SK-N-SH (cell line): Measurements from ENCODE around the gene DBH.

Experiments
- CHD2 ChIP-seq: fragments of 150-350 bp; IDR thresholded peaks from 2 replicates; pipeline ENCODE4 v1.6.1; 2018; ENCODE audit warnings: low read length; ENCODE audit not compliant: partially characterized antibody
- EP300 ChIP-seq, 2 experiments: IDR thresholded peaks; 2 replicates each; pipeline versions ENCODE4 v1.4.0 to v1.6.1; 2012; ENCODE audit warnings: borderline replicate concordance in 1 of 2, low read depth in 1 of 2, low read length in 1 of 2
- EZH2phosphoT487 ChIP-seq: fragments of 200-600 bp; sonication (generic); IDR thresholded peaks from 2 replicates; pipeline ENCODE4 v1.6.1; 2017; ENCODE audit warnings: low read depth, mixed run types, mild to moderate bottlenecking, antibody characterized with exemption, moderate library complexity, borderline replicate concordance
- FOXJ3 ChIP-seq: sonication (generic); formaldehyde crosslinking; IDR thresholded peaks from 2 replicates; pipeline ENCODE4 v1.5.1; 2020; ENCODE audit warnings: mild to moderate bottlenecking, missing genetic modification reagents
- FOXM1 ChIP-seq: IDR thresholded peaks from 2 replicates; pipeline ENCODE4 v1.4.0; 2012; ENCODE audit warnings: low read depth, mild to moderate bottlenecking
- JUND ChIP-seq: IDR thresholded peaks from 2 replicates; pipeline ENCODE4 v1.4.0; 2012
- POLR2AphosphoS5 ChIP-seq: IDR thresholded peaks from 2 replicates; pipeline ENCODE4 v1.6.1; 2012; ENCODE audit warnings: low read depth, low read length
- RAD21 ChIP-seq: IDR thresholded peaks from 2 replicates; pipeline ENCODE4 v1.6.1; 2012; ENCODE audit warnings: mild to moderate bottlenecking, low read length
- SIN3A ChIP-seq: IDR thresholded peaks from 2 replicates; pipeline ENCODE4 v1.6.1; 2012; ENCODE audit warnings: low read depth, mild to moderate bottlenecking, low read length, moderate library complexity, borderline replicate concordance
- YY1 ChIP-seq: IDR thresholded peaks from 2 replicates; pipeline ENCODE4 v1.4.0; 2012; ENCODE audit warnings: low read depth, mild to moderate bottlenecking
- TF ChIP-seq, protein P1 (sequence below): fragments of 200-600 bp; sonication (generic); IDR thresholded peaks from 2 replicates; pipeline ENCODE4 v1.6.1; 2017; ENCODE audit warnings: antibody characterized with exemption, mild to moderate bottlenecking, moderate library complexity
- TF ChIP-seq, protein P2 (sequence below): IDR thresholded peaks from 2 replicates; pipeline ENCODE4 v1.4.0; 2012; ENCODE audit warnings: low read depth
- TF ChIP-seq, protein P3 (sequence below): IDR thresholded peaks from 2 replicates; pipeline ENCODE4 v1.4.0; 2012; ENCODE audit warnings: low read depth, borderline replicate concordance

DNA sequence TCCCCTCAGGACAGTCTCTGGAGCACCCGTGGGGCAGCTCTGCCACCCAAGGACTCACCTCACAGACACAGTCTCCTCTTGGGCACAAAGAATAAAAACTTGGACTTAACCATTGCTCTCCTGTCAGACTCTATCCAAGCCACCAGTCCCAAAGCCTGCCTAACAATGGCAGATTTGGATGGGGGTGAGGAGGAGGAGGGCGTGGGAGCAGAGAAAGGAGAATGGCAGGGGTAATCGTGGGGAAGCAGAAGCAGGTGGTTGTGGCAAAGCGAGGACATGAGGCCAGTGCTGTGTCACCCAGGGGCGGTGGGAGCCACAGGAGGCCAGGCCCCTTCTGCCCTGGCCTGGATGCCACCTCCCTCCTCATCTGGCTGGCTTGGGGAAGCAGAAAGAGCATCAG lies 21.5 kb upstream of the DBH start:
- no peak for TF ChIP-seq EP300 (IDR thresholded peaks at IDR 0.05; ENCODE audit: borderline replicate concordance in 1 of 2, low read depth in 1 of 2, low read length in 1 of 2)
- TF ChIP-seq, protein P1, sequence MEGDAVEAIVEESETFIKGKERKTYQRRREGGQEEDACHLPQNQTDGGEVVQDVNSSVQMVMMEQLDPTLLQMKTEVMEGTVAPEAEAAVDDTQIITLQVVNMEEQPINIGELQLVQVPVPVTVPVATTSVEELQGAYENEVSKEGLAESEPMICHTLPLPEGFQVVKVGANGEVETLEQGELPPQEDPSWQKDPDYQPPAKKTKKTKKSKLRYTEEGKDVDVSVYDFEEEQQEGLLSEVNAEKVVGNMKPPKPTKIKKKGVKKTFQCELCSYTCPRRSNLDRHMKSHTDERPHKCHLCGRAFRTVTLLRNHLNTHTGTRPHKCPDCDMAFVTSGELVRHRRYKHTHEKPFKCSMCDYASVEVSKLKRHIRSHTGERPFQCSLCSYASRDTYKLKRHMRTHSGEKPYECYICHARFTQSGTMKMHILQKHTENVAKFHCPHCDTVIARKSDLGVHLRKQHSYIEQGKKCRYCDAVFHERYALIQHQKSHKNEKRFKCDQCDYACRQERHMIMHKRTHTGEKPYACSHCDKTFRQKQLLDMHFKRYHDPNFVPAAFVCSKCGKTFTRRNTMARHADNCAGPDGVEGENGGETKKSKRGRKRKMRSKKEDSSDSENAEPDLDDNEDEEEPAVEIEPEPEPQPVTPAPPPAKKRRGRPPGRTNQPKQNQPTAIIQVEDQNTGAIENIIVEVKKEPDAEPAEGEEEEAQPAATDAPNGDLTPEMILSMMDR: no peak
- TF ChIP-seq, protein P2, sequence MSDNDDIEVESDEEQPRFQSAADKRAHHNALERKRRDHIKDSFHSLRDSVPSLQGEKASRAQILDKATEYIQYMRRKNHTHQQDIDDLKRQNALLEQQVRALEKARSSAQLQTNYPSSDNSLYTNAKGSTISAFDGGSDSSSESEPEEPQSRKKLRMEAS: no peak
- no peak for TF ChIP-seq EZH2phosphoT487
- no peak for TF ChIP-seq POLR2AphosphoS5
- no peak for TF ChIP-seq SIN3A
- no peak for TF ChIP-seq JUND
- no peak for TF ChIP-seq CHD2
- TF ChIP-seq YY1: no peak
- no peak for TF ChIP-seq RAD21
- TF ChIP-seq FOXJ3 (CRISPR knock-in tag): no peak
- TF ChIP-seq, protein P3, sequence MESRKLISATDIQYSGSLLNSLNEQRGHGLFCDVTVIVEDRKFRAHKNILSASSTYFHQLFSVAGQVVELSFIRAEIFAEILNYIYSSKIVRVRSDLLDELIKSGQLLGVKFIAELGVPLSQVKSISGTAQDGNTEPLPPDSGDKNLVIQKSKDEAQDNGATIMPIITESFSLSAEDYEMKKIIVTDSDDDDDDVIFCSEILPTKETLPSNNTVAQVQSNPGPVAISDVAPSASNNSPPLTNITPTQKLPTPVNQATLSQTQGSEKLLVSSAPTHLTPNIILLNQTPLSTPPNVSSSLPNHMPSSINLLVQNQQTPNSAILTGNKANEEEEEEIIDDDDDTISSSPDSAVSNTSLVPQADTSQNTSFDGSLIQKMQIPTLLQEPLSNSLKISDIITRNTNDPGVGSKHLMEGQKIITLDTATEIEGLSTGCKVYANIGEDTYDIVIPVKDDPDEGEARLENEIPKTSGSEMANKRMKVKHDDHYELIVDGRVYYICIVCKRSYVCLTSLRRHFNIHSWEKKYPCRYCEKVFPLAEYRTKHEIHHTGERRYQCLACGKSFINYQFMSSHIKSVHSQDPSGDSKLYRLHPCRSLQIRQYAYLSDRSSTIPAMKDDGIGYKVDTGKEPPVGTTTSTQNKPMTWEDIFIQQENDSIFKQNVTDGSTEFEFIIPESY: no peak
- no peak for TF ChIP-seq FOXM1
